GM19025 (cell line): Measurements from ENCODE around the gene SUGCT.
A peak's percentile ranks its signal among the peaks of the same experiment; 100 is the strongest.

Experiments
- ATAC-seq: cut with Tn5 transposase; IDR thresholded peaks from one replicate; pipeline ENCODE4 v1.9.1; 2021; ENCODE audit warnings: mild to moderate bottlenecking, low read depth, moderate library complexity; ENCODE audit not compliant: unreplicated experiment

SUGCT gene

GRCh38 chr7:40700653-40701421 is 566.0 kb downstream of the SUGCT start:
- ATAC-seq: no peak

GRCh38 chr7:40701836-40702551 is 567.2 kb downstream of the SUGCT start:
- ATAC-seq: no peak

- ATAC-seq: no peak
Observed at GRCh38 chr7:40704172-40704571, 569.4 kb downstream of the SUGCT start.

GRCh38 chr7:40706829-40707228 is 572.0 kb downstream of the SUGCT start:
- ATAC-seq: no peak

GRCh38 chr7:40709062-40709964 is 574.5 kb downstream of the SUGCT start:
- peak; percentile 83 for ATAC-seq

GRCh38 chr7:40711706-40712105 is 576.9 kb downstream of the SUGCT start:
- no peak for ATAC-seq

- no peak for ATAC-seq
Observed at GRCh38 chr7:40714363-40715052, 579.7 kb downstream of the SUGCT start.

GRCh38 chr7:40715053-40715430 is 580.2 kb downstream of the SUGCT start:
- no peak for ATAC-seq

GRCh38 chr7:40716052-40716451 is 581.2 kb downstream of the SUGCT start:
- no peak for ATAC-seq

- peak; percentile 82 for ATAC-seq
Observed at GRCh38 chr7:40717242-40717641, 582.4 kb downstream of the SUGCT start.

- ATAC-seq: no peak
Observed at GRCh38 chr7:40720416-40720815, 585.6 kb downstream of the SUGCT start.

- ATAC-seq: no peak
Observed at GRCh38 chr7:40721342-40721949, 586.6 kb downstream of the SUGCT start.

- no peak for ATAC-seq
Observed at GRCh38 chr7:40722242-40722641, 587.4 kb downstream of the SUGCT start.

GRCh38 chr7:40723829-40724228 is 589.0 kb downstream of the SUGCT start:
- ATAC-seq: no peak

- no peak for ATAC-seq
Observed at GRCh38 chr7:40726559-40726958, 591.8 kb downstream of the SUGCT start.

- no peak for ATAC-seq
Observed at GRCh38 chr7:40733114-40733513, 598.3 kb downstream of the SUGCT start.

- ATAC-seq: no peak
Observed at GRCh38 chr7:40733578-40733977, 598.8 kb downstream of the SUGCT start.

- no peak for ATAC-seq
Observed at GRCh38 chr7:40739257-40739656, 604.5 kb downstream of the SUGCT start.

GRCh38 chr7:40742270-40742669 is 607.5 kb downstream of the SUGCT start:
- no peak for ATAC-seq
